Coronary artery (tissue), 2 donors: ENCODE results near the gene NCLN.

ENCODE experiments used
- DNase-seq: peaks from one replicate; pipeline ENCODE4 v3.0.0-alpha.2; 2017; ENCODE audit warnings: low spot score
- H3K27ac ChIP-seq, 2 donors: fragments of 200-600 bp; sonication (generic); one replicate each; pipeline ENCODE4 v1.5.1; 2016 to 2019
- H3K4me3 ChIP-seq: fragments of 200-600 bp; sonication (generic); 2 replicates; pipeline ENCODE4 v1.5.1; 2016; ENCODE audit warnings: mild to moderate bottlenecking, moderate library complexity
- CTCF ChIP-seq: fragments of 200-600 bp; sonication (generic); IDR thresholded peaks from one replicate; pipeline ENCODE4 v1.5.1; 2019; ENCODE audit warnings: antibody characterized with exemption

The NCLN gene

DNA sequence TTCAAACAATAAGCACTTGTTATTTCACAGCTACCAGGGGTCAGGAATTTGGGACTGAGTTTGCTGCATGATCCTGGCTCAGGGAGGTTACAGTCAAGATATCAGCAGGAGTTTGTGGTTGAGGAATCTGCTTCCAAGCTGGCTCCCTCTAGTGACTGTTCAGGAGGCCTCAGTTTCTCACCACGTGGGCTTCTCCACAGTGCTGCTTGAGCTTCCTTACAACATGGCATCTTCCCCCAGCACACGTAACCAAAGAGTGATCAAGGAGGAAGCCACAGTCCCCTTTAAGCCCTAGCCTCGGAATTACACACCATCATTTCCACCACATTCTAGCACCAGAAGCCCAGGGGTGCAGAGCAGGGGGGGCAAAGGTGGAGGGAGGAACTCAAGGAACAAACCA is 67.5 kb downstream of the NCLN start:
- Histone ChIP-seq H3K4me3 (no peak overlapping the region), H3K27ac (no peak overlapping the region)
- TF ChIP-seq CTCF, result no peak
- DNase-seq, result no peak

DNA sequence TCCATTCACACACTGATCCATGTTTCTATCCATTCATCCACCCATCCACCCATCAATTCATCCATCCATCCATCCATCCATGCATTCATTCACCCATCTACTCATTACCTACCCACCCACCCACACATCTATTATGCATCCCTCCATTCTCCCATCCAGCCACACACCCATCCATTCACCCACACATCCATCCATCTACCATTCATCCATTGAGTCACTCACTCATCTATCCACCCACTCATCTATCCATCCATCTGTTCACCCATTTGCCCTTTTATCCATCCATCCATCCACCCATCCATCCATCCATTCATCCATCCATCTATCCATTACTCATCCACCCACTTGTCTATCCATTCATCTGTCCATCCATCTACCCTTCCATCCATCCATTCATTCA is 68.8 kb downstream of the NCLN start:
- no peak overlapping the region for H3K4me3 ChIP-seq
- no peak for TF ChIP-seq CTCF
- DNase-seq, result no peak
- H3K27ac ChIP-seq, result no peak overlapping the region

DNA sequence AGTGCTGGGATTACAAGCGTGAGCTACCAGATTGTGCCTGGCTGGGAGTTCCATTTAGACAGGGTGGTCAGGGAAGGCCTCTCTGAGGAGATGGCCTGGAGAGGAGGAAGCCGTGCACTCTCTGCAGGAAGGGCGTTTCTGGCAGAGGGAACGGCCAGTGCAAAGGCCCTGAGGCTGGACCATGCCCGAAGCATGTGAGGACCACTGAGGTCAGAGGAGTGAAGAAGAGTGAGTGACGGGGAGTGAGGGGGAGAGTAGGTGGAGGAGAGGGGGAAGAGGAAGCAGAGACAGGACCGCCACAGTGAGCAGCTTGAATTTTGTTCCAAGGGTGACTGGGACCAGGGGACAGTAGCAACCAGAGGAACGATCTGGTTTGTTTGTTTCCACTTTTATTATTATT is 71.3 kb downstream of the NCLN start:
- no peak overlapping the region for H3K27ac ChIP-seq
- no peak for TF ChIP-seq CTCF
- no peak for DNase-seq
- no peak overlapping the region for H3K4me3 ChIP-seq
